Bronchial epithelial cell (primary cell): ENCODE results near the gene MYBPH. TPM values are rescaled to one million over a fixed set of nuclear protein-coding genes. Genes with fewer than 3 reads are reported as not detected.
A peak's percentile ranks its signal among the peaks of the same experiment; 100 is the strongest.

ENCODE experiments used
- DNase-seq: peaks from one replicate; pipeline ENCODE4 v3.0.0-alpha.2; 2010; ENCODE audit warnings: low read depth
- FAIRE-seq: peaks from 2 replicates; lab custom pipeline; 2011; peaks lifted over from hg19 to GRCh38; lab: Jason Lieb, UNC
- H3K27me3 ChIP-seq: 2 replicates; pipeline ENCODE4 v1.5.1; 2011; ENCODE audit warnings: low read length; ENCODE audit not compliant: control insufficient read depth, insufficient read depth
- H3K36me3 ChIP-seq: 2 replicates; pipeline ENCODE4 v1.5.1; 2011; ENCODE audit warnings: low read length; ENCODE audit not compliant: control insufficient read depth, insufficient read depth
- H3K4me3 ChIP-seq: 2 replicates; pipeline ENCODE4 v1.5.1; 2011; ENCODE audit warnings: mild to moderate bottlenecking, low read depth, low read length, control low read depth
- total RNA-seq: library from RNA; depleted of rRNA; stranded (reverse); fragments of >200 nt; gene quantifications from 2 replicates; pipeline ENCODE4 v1.2.1, GENCODE V29; 2014
- TF ChIP-seq, protein P1 (sequence below): IDR thresholded peaks from 2 replicates; pipeline ENCODE4 v1.5.1; 2011; ENCODE audit warnings: mild to moderate bottlenecking, moderate library complexity, low read length, control low read depth, inconsistent platforms; ENCODE audit not compliant: insufficient read depth, severe bottlenecking

MYBPH gene
- total RNA-seq, 1 donor from 2014 or later: not detected

- no peaks in the 10 kb centered on the region for H3K27me3 ChIP-seq
- no peak overlapping the region for H3K4me3 ChIP-seq
- DNase-seq (peak; percentile 80), FAIRE-seq (peak; percentile 47)
- H3K36me3 ChIP-seq: no peaks in the 10 kb centered on the region
- TF ChIP-seq, protein P1, sequence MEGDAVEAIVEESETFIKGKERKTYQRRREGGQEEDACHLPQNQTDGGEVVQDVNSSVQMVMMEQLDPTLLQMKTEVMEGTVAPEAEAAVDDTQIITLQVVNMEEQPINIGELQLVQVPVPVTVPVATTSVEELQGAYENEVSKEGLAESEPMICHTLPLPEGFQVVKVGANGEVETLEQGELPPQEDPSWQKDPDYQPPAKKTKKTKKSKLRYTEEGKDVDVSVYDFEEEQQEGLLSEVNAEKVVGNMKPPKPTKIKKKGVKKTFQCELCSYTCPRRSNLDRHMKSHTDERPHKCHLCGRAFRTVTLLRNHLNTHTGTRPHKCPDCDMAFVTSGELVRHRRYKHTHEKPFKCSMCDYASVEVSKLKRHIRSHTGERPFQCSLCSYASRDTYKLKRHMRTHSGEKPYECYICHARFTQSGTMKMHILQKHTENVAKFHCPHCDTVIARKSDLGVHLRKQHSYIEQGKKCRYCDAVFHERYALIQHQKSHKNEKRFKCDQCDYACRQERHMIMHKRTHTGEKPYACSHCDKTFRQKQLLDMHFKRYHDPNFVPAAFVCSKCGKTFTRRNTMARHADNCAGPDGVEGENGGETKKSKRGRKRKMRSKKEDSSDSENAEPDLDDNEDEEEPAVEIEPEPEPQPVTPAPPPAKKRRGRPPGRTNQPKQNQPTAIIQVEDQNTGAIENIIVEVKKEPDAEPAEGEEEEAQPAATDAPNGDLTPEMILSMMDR: no peak
Measured at GRCh38 chr1:203153989-203154821, 21.4 kb downstream of the MYBPH start.

DNA sequence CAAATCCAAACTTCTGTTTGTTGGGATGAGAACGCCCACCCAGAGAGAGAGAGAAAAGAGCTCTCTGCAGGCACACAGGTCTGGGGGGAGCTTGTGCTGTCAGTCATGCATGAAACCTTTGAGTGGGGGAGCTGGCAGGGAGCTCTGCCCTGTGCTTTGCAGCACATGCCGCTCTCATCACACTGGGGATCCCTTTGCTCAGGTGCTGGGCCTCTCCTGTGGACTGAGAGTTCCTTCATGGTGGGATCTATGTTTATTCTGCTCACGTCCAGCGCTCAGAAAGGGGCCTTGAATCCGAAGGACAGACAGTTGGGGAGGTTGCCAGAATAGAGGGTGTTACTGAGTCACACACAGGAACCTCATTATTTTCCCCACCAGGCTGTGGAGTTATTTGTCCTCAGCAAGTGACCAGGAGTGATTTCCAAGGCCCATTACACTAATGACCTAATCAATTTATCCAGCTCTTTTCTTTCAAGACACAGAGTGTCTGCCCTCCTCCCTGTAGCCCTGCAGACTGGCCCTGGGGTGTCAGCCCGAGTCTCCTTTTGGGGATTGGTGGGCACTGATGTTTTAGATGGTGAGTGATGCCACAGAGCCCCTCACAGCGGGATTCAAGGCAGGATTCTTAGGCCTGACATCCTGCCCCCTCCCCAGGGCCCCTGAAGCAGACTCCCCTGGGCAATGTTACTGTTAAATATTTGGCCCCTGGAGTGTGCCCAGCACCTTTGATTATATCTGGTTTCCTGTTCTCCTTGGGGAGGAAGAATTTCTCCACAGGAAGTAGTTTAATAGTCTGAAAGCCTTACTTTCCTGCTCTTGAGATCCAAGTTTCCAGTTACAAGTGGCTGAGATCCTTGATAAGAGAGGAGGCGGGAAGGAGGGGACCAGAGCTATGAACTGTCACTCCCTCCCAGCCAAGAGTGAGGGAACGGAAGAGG, 22.3 kb downstream of the MYBPH start:
- Histone ChIP-seq H3K27me3 (no peaks in the 10 kb centered on the region), H3K36me3 (no peaks in the 10 kb centered on the region), H3K4me3 (no peak overlapping the region)
- DNase-seq: no peak
- TF ChIP-seq, protein P1: no peak
- no peak for FAIRE-seq

- FAIRE-seq (no peak), DNase-seq (peak; percentile 73)
- Histone ChIP-seq H3K27me3 (no peaks in the 10 kb centered on the region), H3K4me3 (no peak overlapping the region), H3K36me3 (no peaks in the 10 kb centered on the region)
- TF ChIP-seq, protein P1: no peak
Measured at GRCh38 chr1:203152158-203153034, 23.2 kb downstream of the MYBPH start.

DNA sequence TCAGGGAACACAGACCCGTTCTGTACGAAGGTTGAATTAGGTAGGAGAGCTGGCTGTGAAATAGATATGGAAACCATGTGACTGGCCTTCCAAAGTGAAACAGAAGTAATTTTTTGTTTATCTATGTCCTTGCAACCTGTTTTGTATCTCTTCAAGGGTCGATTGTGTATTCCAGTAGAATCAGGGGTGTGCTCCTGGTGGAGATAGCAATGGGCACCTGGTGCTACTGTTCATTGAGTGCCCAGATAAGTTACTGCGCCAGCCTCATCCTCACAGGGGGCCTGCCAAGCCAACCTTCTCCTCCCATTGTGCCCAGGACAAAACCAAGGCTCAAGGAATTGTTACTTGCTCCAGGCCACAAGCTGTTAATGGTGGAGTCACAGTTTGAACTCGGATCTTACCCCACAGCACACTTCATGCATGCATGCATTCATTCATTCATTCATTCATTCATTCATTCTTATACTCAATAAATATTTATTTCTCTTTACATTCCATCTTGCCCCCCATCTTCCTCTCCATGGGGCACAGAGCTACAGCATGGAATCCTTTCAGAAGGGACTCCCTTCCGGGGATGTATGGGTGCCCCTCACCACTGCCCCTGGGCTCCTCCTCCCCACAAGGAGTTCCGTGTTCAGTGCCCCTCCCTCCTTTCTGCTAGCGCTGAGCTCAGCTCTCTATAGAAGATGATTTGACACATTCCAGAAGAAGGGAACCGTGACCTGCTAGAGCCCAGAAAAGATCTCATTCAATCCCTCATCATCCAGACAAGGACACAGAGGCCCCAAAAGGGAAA, 24.1 kb downstream of the MYBPH start:
- TF ChIP-seq, protein P1: no peak
- Histone ChIP-seq H3K36me3 (no peaks in the 10 kb centered on the region), H3K27me3 (no peaks in the 10 kb centered on the region), H3K4me3 (no peak overlapping the region)
- DNase-seq: no peak
- peak; percentile 18 for FAIRE-seq
